GM21526 (cell line): Measurements from ENCODE around the gene SNX15.

ENCODE experiments used
- ATAC-seq: cut with Tn5 transposase; IDR thresholded peaks from one replicate; pipeline ENCODE4 v1.9.1; 2021; ENCODE audit warnings: moderate library complexity; ENCODE audit not compliant: unreplicated experiment, low FRiP score

SNX15 gene

GRCh38 chr11:65051398-65051858 is 24.2 kb downstream of the SNX15 start:
- ATAC-seq = no peak

- no peak for ATAC-seq
Measured at GRCh38 chr11:65053827-65054508, 26.7 kb downstream of the SNX15 start.

- ATAC-seq = no peak
Measured at GRCh38 chr11:65055538-65055937, 28.3 kb downstream of the SNX15 start.

- no peak for ATAC-seq
Measured at GRCh38 chr11:65056999-65057398, 29.8 kb downstream of the SNX15 start.

- no peak for ATAC-seq
Measured at GRCh38 chr11:65057526-65057925, 30.3 kb downstream of the SNX15 start.

- ATAC-seq = no peak
Measured at GRCh38 chr11:65058012-65058411, 30.8 kb downstream of the SNX15 start.

GRCh38 chr11:65058419-65059054 is 31.3 kb downstream of the SNX15 start, which contains the start of gene NAALADL1:
Gene NAALADL1, minus strand, starts transcription at chr11:65058553. Its CDS starts 32 bp downstream, at chr11:65058521.
- no peak for ATAC-seq

- no peak for ATAC-seq
Measured at GRCh38 chr11:65059523-65059922, 32.3 kb downstream of the SNX15 start.

GRCh38 chr11:65059959-65060824 is 33.0 kb downstream of the SNX15 start:
- no peak for ATAC-seq

GRCh38 chr11:65060913-65061408 is 33.7 kb downstream of the SNX15 start:
- no peak for ATAC-seq

- ATAC-seq = no peak
Measured at GRCh38 chr11:65063532-65063931, 36.3 kb downstream of the SNX15 start.

GRCh38 chr11:65064847-65065240 is 37.6 kb downstream of the SNX15 start:
- ATAC-seq = no peak

GRCh38 chr11:65065851-65066250 is 38.6 kb downstream of the SNX15 start:
- ATAC-seq = no peak

GRCh38 chr11:65066315-65066714 is 39.1 kb downstream of the SNX15 start:
- no peak for ATAC-seq

GRCh38 chr11:65066805-65067291 is 39.6 kb downstream of the SNX15 start:
- no peak for ATAC-seq

GRCh38 chr11:65067446-65067845 is 40.2 kb downstream of the SNX15 start:
- no peak for ATAC-seq

- ATAC-seq = no peak
Measured at GRCh38 chr11:65069217-65069616, 42.0 kb downstream of the SNX15 start.

GRCh38 chr11:65071907-65072630 is 44.8 kb downstream of the SNX15 start:
- no peak for ATAC-seq

GRCh38 chr11:65072631-65072966 is 45.4 kb downstream of the SNX15 start:
- no peak for ATAC-seq

- no peak for ATAC-seq
Measured at GRCh38 chr11:65077451-65077850, 50.2 kb downstream of the SNX15 start.
